ENCODE measurements around the gene CASS4.

Gene CASS4

DNA sequence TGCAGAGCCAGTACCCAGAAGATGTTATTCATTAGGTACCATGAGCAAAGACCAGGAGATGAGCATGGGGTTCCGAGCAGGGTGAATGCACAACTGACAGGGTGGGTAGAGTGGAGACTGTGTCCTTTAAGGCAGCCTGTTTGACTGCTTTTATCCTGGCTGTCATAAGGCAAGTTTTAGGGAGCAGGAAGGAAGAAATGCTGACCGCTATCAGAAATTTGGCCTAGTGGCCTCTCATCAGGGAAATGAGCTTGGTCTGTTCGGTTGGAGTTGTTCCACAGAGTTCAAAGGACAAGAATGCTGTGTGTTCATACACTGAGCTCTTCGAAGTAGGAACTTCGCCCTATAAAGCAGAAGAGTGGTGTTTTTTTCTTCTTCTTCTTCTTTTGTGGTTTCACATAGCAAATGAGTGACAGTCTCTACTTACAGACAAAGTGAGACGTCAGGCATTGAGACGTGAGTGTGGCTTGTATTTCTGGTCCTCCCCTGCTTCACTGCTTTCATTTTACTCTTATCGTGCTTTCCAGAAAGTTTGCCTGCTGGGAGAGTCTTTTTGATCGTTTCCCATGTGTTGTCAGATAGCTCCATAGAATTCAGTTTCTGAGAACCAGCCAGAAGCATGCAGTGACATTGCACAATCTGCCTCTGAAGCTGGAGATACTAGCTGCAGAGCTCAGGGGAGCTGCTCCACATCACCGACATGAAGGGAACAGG lies at the start of gene CASS4:
Gene CASS4 (plus strand): TSS at position 502 of the 714 bp plus-strand sequence. CDS start 199 bp downstream, at position 701.
- Histone ChIP-seq H3K9ac (ENCODE audit: low read depth in 1 of 2, low read length in 2 of 2) (peak within 1 kb of the TSS; percentile 0 to 42), H3K4me3 (ENCODE audit: low read length in 2 of 2) (peak within 1 kb of the TSS; percentile 28 to 68)

GRCh38 chr20:56362833-56363413 lies 49.1 kb upstream of the CASS4 start:
- Histone ChIP-seq H3K4me1 (ENCODE audit: control insufficient read depth in 2 of 2, insufficient read depth in 2 of 2, low read length in 2 of 2) (peaks cover 6 to 8% of the 10 kb centered on the region in 2 donors), H3K9me3 (ENCODE audit: control insufficient read depth in 2 of 2, low read length in 2 of 2) (no peaks in the 10 kb centered on the region), H3K36me3 (ENCODE audit: control insufficient read depth in 2 of 2, insufficient read depth in 2 of 2, low read length in 2 of 2) (peaks cover 6 to 13% of the 10 kb centered on the region in 2 donors), H3K9ac (ENCODE audit: low read depth in 1 of 2, low read length in 2 of 2) (no peak overlapping the region), H3K27me3 (ENCODE audit: control insufficient read depth in 2 of 2, insufficient read depth in 2 of 2, low read length in 2 of 2) (no peaks in the 10 kb centered on the region), H3K27ac (ENCODE audit: low read depth in 2 of 2, low read length in 2 of 2) (no peak overlapping the region), H3K4me3 (ENCODE audit: low read length in 2 of 2) (no peak overlapping the region)

More for the DNA sequence above, at the start of gene CASS4:
- Histone ChIP-seq H3K27ac (ENCODE audit: low read depth in 2 of 2, low read length in 2 of 2) (peak within 1 kb of the TSS; percentile 20 to 72), H3K36me3 (ENCODE audit: control insufficient read depth in 2 of 2, insufficient read depth in 2 of 2, low read length in 2 of 2) (peaks cover 9 to 11% of the 10 kb centered on the region in 2 donors), H3K9me3 (ENCODE audit: control insufficient read depth in 2 of 2, low read length in 2 of 2) (no peaks in the 10 kb centered on the region), H3K27me3 (ENCODE audit: control insufficient read depth in 2 of 2, insufficient read depth in 2 of 2, low read length in 2 of 2) (no peaks in the 10 kb centered on the region), H3K4me1 (ENCODE audit: control insufficient read depth in 2 of 2, insufficient read depth in 2 of 2, low read length in 2 of 2) (no peaks in the 10 kb centered on the region)

DNA sequence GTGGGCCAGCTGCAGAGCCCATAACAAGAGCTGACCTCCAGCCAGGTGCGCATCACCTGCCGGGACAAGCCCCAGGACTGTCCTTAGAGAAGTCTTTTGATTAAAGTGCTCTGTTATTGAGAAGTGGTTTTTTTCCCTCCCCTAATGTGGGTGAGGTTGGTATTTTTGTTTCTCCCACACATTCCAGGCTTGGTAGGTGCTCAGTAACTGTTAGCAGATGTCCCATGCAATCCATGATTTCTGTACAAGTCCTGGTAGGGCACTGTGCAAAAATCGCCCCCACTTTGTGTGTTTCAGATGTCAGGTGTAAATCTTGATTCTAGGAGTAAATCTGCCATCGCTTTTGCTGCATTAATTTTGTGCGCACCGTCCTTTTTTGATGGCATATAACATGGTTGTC lies 48.6 kb upstream of the CASS4 start:
- Histone ChIP-seq H3K27me3 (ENCODE audit: control insufficient read depth in 2 of 2, insufficient read depth in 2 of 2, low read length in 2 of 2) (no peaks in the 10 kb centered on the region), H3K4me3 (ENCODE audit: low read length in 2 of 2) (no peak overlapping the region), H3K9ac (ENCODE audit: low read depth in 1 of 2, low read length in 2 of 2) (no peak overlapping the region), H3K4me1 (ENCODE audit: control insufficient read depth in 2 of 2, insufficient read depth in 2 of 2, low read length in 2 of 2) (peaks cover 6 to 8% of the 10 kb centered on the region in 2 donors), H3K9me3 (ENCODE audit: control insufficient read depth in 2 of 2, low read length in 2 of 2) (no peaks in the 10 kb centered on the region), H3K27ac (ENCODE audit: low read depth in 2 of 2, low read length in 2 of 2) (no peak overlapping the region), H3K36me3 (ENCODE audit: control insufficient read depth in 2 of 2, insufficient read depth in 2 of 2, low read length in 2 of 2) (peaks cover 6 to 13% of the 10 kb centered on the region in 2 donors)

GRCh38 chr20:56368351-56369134 lies 43.5 kb upstream of the CASS4 start:
- H3K27ac ChIP-seq (ENCODE audit: low read depth in 2 of 2, low read length in 2 of 2), result no peak overlapping the region
- H3K4me1 ChIP-seq (ENCODE audit: control insufficient read depth in 2 of 2, insufficient read depth in 2 of 2, low read length in 2 of 2), result no peaks in the 10 kb centered on the region
- H3K27me3 ChIP-seq (ENCODE audit: control insufficient read depth in 2 of 2, insufficient read depth in 2 of 2, low read length in 2 of 2), result no peaks in the 10 kb centered on the region
- H3K4me3 ChIP-seq (ENCODE audit: low read length in 2 of 2), result no peak overlapping the region
- no peaks in the 10 kb centered on the region for H3K9me3 ChIP-seq (ENCODE audit: control insufficient read depth in 2 of 2, low read length in 2 of 2)
- peaks cover 22 to 30% of the 10 kb centered on the region in 2 donors for H3K36me3 ChIP-seq (ENCODE audit: control insufficient read depth in 2 of 2, insufficient read depth in 2 of 2, low read length in 2 of 2)
- H3K9ac ChIP-seq (ENCODE audit: low read depth in 1 of 2, low read length in 2 of 2), result no peak overlapping the region

DNA sequence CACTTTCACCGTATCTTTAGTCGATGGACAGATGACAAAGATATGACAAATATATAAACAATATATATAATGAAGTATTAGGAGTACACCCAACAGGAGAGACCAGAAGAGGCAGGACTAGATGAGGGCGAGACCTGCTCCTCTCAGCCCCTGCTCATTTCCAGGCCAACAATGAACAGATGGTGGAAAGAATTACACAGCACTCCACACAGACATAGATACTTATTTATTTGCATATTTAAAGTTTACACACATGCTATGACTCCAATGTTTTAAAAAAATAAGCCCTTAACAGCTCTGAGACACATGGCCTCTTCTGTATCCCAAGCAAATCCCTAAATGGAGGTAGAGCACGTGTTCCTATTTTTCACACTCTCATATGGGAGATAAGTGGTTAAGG lies 42.9 kb upstream of the CASS4 start:
- Histone ChIP-seq H3K27me3 (ENCODE audit: control insufficient read depth in 2 of 2, insufficient read depth in 2 of 2, low read length in 2 of 2) (no peaks in the 10 kb centered on the region), H3K9me3 (ENCODE audit: control insufficient read depth in 2 of 2, low read length in 2 of 2) (no peaks in the 10 kb centered on the region), H3K4me1 (ENCODE audit: control insufficient read depth in 2 of 2, insufficient read depth in 2 of 2, low read length in 2 of 2) (no peaks in the 10 kb centered on the region), H3K4me3 (ENCODE audit: low read length in 2 of 2) (no peak overlapping the region), H3K27ac (ENCODE audit: low read depth in 2 of 2, low read length in 2 of 2) (no peak overlapping the region), H3K36me3 (ENCODE audit: control insufficient read depth in 2 of 2, insufficient read depth in 2 of 2, low read length in 2 of 2) (peaks cover 22 to 30% of the 10 kb centered on the region in 2 donors), H3K9ac (ENCODE audit: low read depth in 1 of 2, low read length in 2 of 2) (no peak overlapping the region)

- Histone ChIP-seq H3K9ac (ENCODE audit: low read depth in 1 of 2, low read length in 2 of 2) (no peak overlapping the region), H3K4me1 (ENCODE audit: control insufficient read depth in 2 of 2, insufficient read depth in 2 of 2, low read length in 2 of 2) (no peaks in the 10 kb centered on the region), H3K9me3 (ENCODE audit: control insufficient read depth in 2 of 2, low read length in 2 of 2) (no peaks in the 10 kb centered on the region), H3K36me3 (ENCODE audit: control insufficient read depth in 2 of 2, insufficient read depth in 2 of 2, low read length in 2 of 2) (peaks cover 16 to 18% of the 10 kb centered on the region in 2 donors), H3K27ac (ENCODE audit: low read depth in 2 of 2, low read length in 2 of 2) (no peak overlapping the region), H3K4me3 (ENCODE audit: low read length in 2 of 2) (no peak overlapping the region), H3K27me3 (ENCODE audit: control insufficient read depth in 2 of 2, insufficient read depth in 2 of 2, low read length in 2 of 2) (no peaks in the 10 kb centered on the region)
Measured at GRCh38 chr20:56371977-56372376, 40.1 kb upstream of the CASS4 start.

DNA sequence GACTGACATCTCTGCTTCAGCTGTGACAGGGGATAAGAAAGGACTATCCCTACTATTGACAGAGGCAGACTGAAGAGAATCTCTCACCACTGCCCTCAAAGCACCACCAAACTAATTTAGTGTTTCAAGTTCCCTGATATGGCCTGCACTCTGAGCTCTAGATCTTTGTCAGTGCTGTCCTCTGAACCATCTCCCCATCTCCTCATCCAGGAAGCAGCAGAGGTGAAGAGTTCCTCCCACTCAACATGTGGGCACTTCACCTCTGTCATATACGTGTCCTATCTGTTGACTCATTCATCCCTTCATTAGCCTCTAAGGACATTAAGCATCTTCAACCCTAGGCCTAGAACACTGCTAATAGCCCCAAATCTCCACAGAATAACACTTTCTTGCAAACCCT lies 39.2 kb upstream of the CASS4 start:
- Histone ChIP-seq H3K4me1 (ENCODE audit: control insufficient read depth in 2 of 2, insufficient read depth in 2 of 2, low read length in 2 of 2) (no peaks in the 10 kb centered on the region), H3K9me3 (ENCODE audit: control insufficient read depth in 2 of 2, low read length in 2 of 2) (no peaks in the 10 kb centered on the region), H3K9ac (ENCODE audit: low read depth in 1 of 2, low read length in 2 of 2) (no peak overlapping the region), H3K4me3 (ENCODE audit: low read length in 2 of 2) (no peak overlapping the region), H3K27me3 (ENCODE audit: control insufficient read depth in 2 of 2, insufficient read depth in 2 of 2, low read length in 2 of 2) (no peaks in the 10 kb centered on the region), H3K27ac (ENCODE audit: low read depth in 2 of 2, low read length in 2 of 2) (no peak overlapping the region), H3K36me3 (ENCODE audit: control insufficient read depth in 2 of 2, insufficient read depth in 2 of 2, low read length in 2 of 2) (peaks cover 16 to 17% of the 10 kb centered on the region in 2 donors)

- Histone ChIP-seq H3K4me3 (ENCODE audit: low read length in 2 of 2) (no peak overlapping the region), H3K9ac (ENCODE audit: low read depth in 1 of 2, low read length in 2 of 2) (no peak overlapping the region), H3K27me3 (ENCODE audit: control insufficient read depth in 2 of 2, insufficient read depth in 2 of 2, low read length in 2 of 2) (no peaks in the 10 kb centered on the region), H3K9me3 (ENCODE audit: control insufficient read depth in 2 of 2, low read length in 2 of 2) (no peaks in the 10 kb centered on the region), H3K27ac (ENCODE audit: low read depth in 2 of 2, low read length in 2 of 2) (no peak overlapping the region), H3K4me1 (ENCODE audit: control insufficient read depth in 2 of 2, insufficient read depth in 2 of 2, low read length in 2 of 2) (no peaks in the 10 kb centered on the region), H3K36me3 (ENCODE audit: control insufficient read depth in 2 of 2, insufficient read depth in 2 of 2, low read length in 2 of 2) (peaks cover 16 to 19% of the 10 kb centered on the region in 2 donors)
Measured at GRCh38 chr20:56373942-56374341, 38.1 kb upstream of the CASS4 start.

- no peaks in the 10 kb centered on the region for H3K4me1 ChIP-seq (ENCODE audit: control insufficient read depth in 2 of 2, insufficient read depth in 2 of 2, low read length in 2 of 2)
- no peaks in the 10 kb centered on the region for H3K9me3 ChIP-seq (ENCODE audit: control insufficient read depth in 2 of 2, low read length in 2 of 2)
- H3K9ac ChIP-seq (ENCODE audit: low read depth in 1 of 2, low read length in 2 of 2), result no peak overlapping the region
- peaks cover 11% of the 10 kb centered on the region in 2 donors for H3K36me3 ChIP-seq (ENCODE audit: control insufficient read depth in 2 of 2, insufficient read depth in 2 of 2, low read length in 2 of 2)
- H3K27me3 ChIP-seq (ENCODE audit: control insufficient read depth in 2 of 2, insufficient read depth in 2 of 2, low read length in 2 of 2), result no peaks in the 10 kb centered on the region
- no peak overlapping the region for H3K4me3 ChIP-seq (ENCODE audit: low read length in 2 of 2)
- no peak overlapping the region for H3K27ac ChIP-seq (ENCODE audit: low read depth in 2 of 2, low read length in 2 of 2)
Measured at GRCh38 chr20:56376331-56376730, 35.7 kb upstream of the CASS4 start.

DNA sequence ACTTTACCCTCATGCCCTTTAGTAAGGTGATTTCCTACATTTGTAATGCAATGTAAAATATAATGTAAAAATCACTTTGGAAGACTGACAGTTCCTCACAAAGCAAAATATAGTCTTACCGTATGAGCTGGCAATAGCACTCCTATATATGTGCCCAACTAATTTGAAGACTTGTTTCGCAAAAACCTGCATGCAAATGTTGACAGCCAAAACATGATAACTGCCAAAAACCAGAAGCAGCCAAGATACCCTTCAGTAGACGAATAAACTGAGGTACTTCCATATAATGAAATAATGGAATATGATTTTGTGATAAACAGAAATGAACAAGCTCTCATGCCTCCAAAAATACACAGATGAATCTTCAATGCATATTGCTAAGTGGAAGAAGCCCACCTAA lies 33.7 kb upstream of the CASS4 start:
- H3K9me3 ChIP-seq (ENCODE audit: control insufficient read depth in 2 of 2, low read length in 2 of 2), result no peaks in the 10 kb centered on the region
- H3K27me3 ChIP-seq (ENCODE audit: control insufficient read depth in 2 of 2, insufficient read depth in 2 of 2, low read length in 2 of 2), result no peaks in the 10 kb centered on the region
- H3K36me3 ChIP-seq (ENCODE audit: control insufficient read depth in 2 of 2, insufficient read depth in 2 of 2, low read length in 2 of 2), result peaks cover 0 to 10% of the 10 kb centered on the region in 2 donors
- H3K9ac ChIP-seq (ENCODE audit: low read depth in 1 of 2, low read length in 2 of 2), result no peak overlapping the region
- no peak overlapping the region for H3K27ac ChIP-seq (ENCODE audit: low read depth in 2 of 2, low read length in 2 of 2)
- no peaks in the 10 kb centered on the region for H3K4me1 ChIP-seq (ENCODE audit: control insufficient read depth in 2 of 2, insufficient read depth in 2 of 2, low read length in 2 of 2)
- no peak overlapping the region for H3K4me3 ChIP-seq (ENCODE audit: low read length in 2 of 2)

Measured in mucosa of rectum (tissue), 2 donors.